HG03135 (cell line): ENCODE measurements around the gene OR8B3.

Source experiments
- ATAC-seq: cut with Tn5 transposase; IDR thresholded peaks from one replicate; pipeline ENCODE4 v1.9.1; 2021; ENCODE audit warnings: mild to moderate bottlenecking, moderate library complexity; ENCODE audit not compliant: unreplicated experiment

OR8B3 gene

GRCh38 chr11:124376280-124376679 lies 22.5 kb downstream of the OR8B3 start:
- no peak for ATAC-seq

- ATAC-seq: no peak
Observed at GRCh38 chr11:124359566-124359965, 39.3 kb downstream of the OR8B3 start.

- no peak for ATAC-seq
Observed at GRCh38 chr11:124346311-124346955, 52.4 kb downstream of the OR8B3 start.
